ENCODE measurements around the gene SCGB1D2. TPM values are rescaled to one million over a fixed set of nuclear protein-coding genes. Genes with fewer than 3 reads are reported as not detected.
A peak's percentile ranks its signal among the peaks of the same experiment; 100 is the strongest.

SCGB1D2 gene
- total RNA-seq, 2 experiments from 2014 or later = not detected

GRCh38 chr11:62253999-62254542 is 12.0 kb downstream of the SCGB1D2 start:
- Mint-ChIP-seq H3K27ac (no peak overlapping the region), H3K27me3 (peaks cover 12% of the 10 kb centered on the region), H3K4me3 (no peak overlapping the region), H3K4me1 (ENCODE audit: low read depth) (no peaks in the 10 kb centered on the region), H3K36me3 (ENCODE audit: low read depth) (peaks cover 15% of the 10 kb centered on the region), H3K9me3 (peaks cover 31% of the 10 kb centered on the region)
- ChIA-PET POLR2A (no interaction called here), CTCF (no interaction called here)
- ATAC-seq (no peak), DNase-seq (no peak)
- no peak for TF ChIP-seq CTCF (IDR thresholded peaks at IDR 0.05)
- intact Hi-C loops (cut with micrococcal nuclease) = no loop called here

- Mint-ChIP-seq H3K36me3 (ENCODE audit: low read depth) (peaks cover 11% of the 10 kb centered on the region), H3K4me1 (ENCODE audit: low read depth) (no peaks in the 10 kb centered on the region), H3K4me3 (no peak overlapping the region), H3K27me3 (peaks cover 8% of the 10 kb centered on the region), H3K27ac (no peak overlapping the region), H3K9me3 (peaks cover 16% of the 10 kb centered on the region)
- TF ChIP-seq CTCF (IDR thresholded peaks at IDR 0.05) = no peak
- POLR2A ChIA-PET = no interaction called here
- DNase-seq (no peak), ATAC-seq (no peak)
- intact Hi-C loops (cut with micrococcal nuclease) = no loop called here
- CTCF ChIA-PET = interaction anchor here (1.1 kb wide), 1 partner anchor 54 kb away, joined by 3 read pairs; no protein-coding TSS in a partner anchor
Measured at GRCh38 chr11:62256281-62256680, 14.2 kb downstream of the SCGB1D2 start.

GRCh38 chr11:62260261-62260953 is 18.4 kb downstream of the SCGB1D2 start:
- no peaks in the 10 kb centered on the region for H3K36me3 Mint-ChIP-seq (ENCODE audit: low read depth)
- peaks cover 9% of the 10 kb centered on the region for H3K27me3 Mint-ChIP-seq
- no peaks in the 10 kb centered on the region for H3K9me3 Mint-ChIP-seq
- no peak overlapping the region for H3K4me3 Mint-ChIP-seq
- peaks cover 8% of the 10 kb centered on the region for H3K4me1 Mint-ChIP-seq (ENCODE audit: low read depth)
- no peak for DNase-seq
- ChIA-PET CTCF (interaction anchor here (1.9 kb wide), 1 partner anchor 50 kb away, joined by 6 read pairs; no protein-coding TSS in a partner anchor), POLR2A (no interaction called here)
- no peak overlapping the region for H3K27ac Mint-ChIP-seq
- intact Hi-C loops (cut with micrococcal nuclease) = no loop called here
- ATAC-seq = no peak
- TF ChIP-seq CTCF (IDR thresholded peaks at IDR 0.05) = no peak

GRCh38 chr11:62264004-62264403 is 22.0 kb downstream of the SCGB1D2 start:
- no peak overlapping the region for H3K27ac Mint-ChIP-seq
- no peaks in the 10 kb centered on the region for H3K9me3 Mint-ChIP-seq
- intact Hi-C loops (cut with micrococcal nuclease) = no loop called here
- ChIA-PET CTCF (no interaction called here), POLR2A (no interaction called here)
- peaks cover 23% of the 10 kb centered on the region for H3K4me1 Mint-ChIP-seq (ENCODE audit: low read depth)
- H3K27me3 Mint-ChIP-seq = peaks cover 7% of the 10 kb centered on the region
- ATAC-seq = no peak
- no peak overlapping the region for H3K4me3 Mint-ChIP-seq
- TF ChIP-seq CTCF (IDR thresholded peaks at IDR 0.05) = no peak
- DNase-seq = no peak
- no peaks in the 10 kb centered on the region for H3K36me3 Mint-ChIP-seq (ENCODE audit: low read depth)

GRCh38 chr11:62266558-62266957 is 24.5 kb downstream of the SCGB1D2 start:
- Mint-ChIP-seq H3K27ac (peak overlapping the region; percentile 43), H3K9me3 (no peaks in the 10 kb centered on the region), H3K4me3 (no peak overlapping the region), H3K4me1 (ENCODE audit: low read depth) (peaks cover 23% of the 10 kb centered on the region), H3K36me3 (ENCODE audit: low read depth) (no peaks in the 10 kb centered on the region), H3K27me3 (peaks cover 11% of the 10 kb centered on the region)
- ChIA-PET CTCF (interaction anchor here (0.7 to 1.1 kb wide), 4 partner anchors 33 to 276 kb away, joined by 3 to 4 read pairs (median 3); no protein-coding TSS in a partner anchor), POLR2A (no interaction called here)
- peak; percentile 88 for ATAC-seq
- no peak for TF ChIP-seq CTCF (IDR thresholded peaks at IDR 0.05)
- intact Hi-C loops (cut with micrococcal nuclease) = no loop called here
- peak; percentile 44 for DNase-seq

Data from activated CD8-positive, alpha-beta T cell treated with anti-CD3 and anti-CD28 coated beads for 36 hours (primary cell).